Lower leg skin (tissue), 3 donors: Measurements from ENCODE around the gene FNIP1.

Source experiments
- CTCF ChIP-seq, 3 donors: fragments of 450-650 bp; IDR thresholded peaks; one replicate each; pipeline ENCODE4 v1.5.1; 2016; ENCODE audit warnings: antibody characterized with exemption in 3 of 3, mild to moderate bottlenecking in 3 of 3, moderate library complexity in 2 of 3
- POLR2A ChIP-seq, 2 donors: fragments of 450-650 bp; IDR thresholded peaks; one replicate each; pipeline ENCODE4 v1.6.1; 2016 to 2017; ENCODE audit warnings: antibody characterized with exemption in 2 of 2, mild to moderate bottlenecking in 1 of 2, moderate library complexity in 1 of 2

- TF ChIP-seq CTCF (IDR thresholded peaks at IDR 0.05) (no peak), POLR2A (IDR thresholded peaks at IDR 0.05) (no peak)
Observed at GRCh38 chr5:131719564-131719963, 77.3 kb downstream of the FNIP1 start.
